Natural killer cell treated with Interleukin-12 subunit alpha and Interleukin-12 subunit beta and Interleukin-15 and Interleukin-18, amount 100 ng/mL, for 72 hours (primary cell): Measurements from ENCODE around the gene SPON2. TPM values are rescaled to one million over a fixed set of nuclear protein-coding genes. Genes with fewer than 3 reads are reported as not detected.

Experiments used
- ATAC-seq, 2 donors: fragments of 150-1000 bp; cut with Tn5 transposase in 1 of 2; sonication (Bioruptor Pico), chemical (Tn5 transposase) in 1 of 2; 2 replicates each; pipeline ENCODE4 v1.10.0; 2021
- DNase-seq: peaks from one replicate; pipeline ENCODE4 v3.0.0; 2022; ENCODE audit warnings: low spot score
- H3K27ac Mint-ChIP-seq, 2 donors: 1 replicate in 1 of 2; 2 replicates in 1 of 2; pipeline ENCODE4 v1.8.0; 2022; ENCODE audit warnings: mixed read lengths in 2 of 2, mild to moderate bottlenecking in 1 of 2, moderate library complexity in 1 of 2
- H3K27me3 Mint-ChIP-seq, 2 donors: 1 replicate in 1 of 2; 2 replicates in 1 of 2; pipeline ENCODE4 v1.8.0; 2022; ENCODE audit warnings: mixed read lengths in 2 of 2
- H3K36me3 Mint-ChIP-seq: one replicate; pipeline ENCODE4 v1.8.0; 2022; ENCODE audit warnings: mixed read lengths
- H3K4me1 Mint-ChIP-seq, 2 donors: 1 replicate in 1 of 2; 2 replicates in 1 of 2; pipeline ENCODE4 v1.8.0; 2022; ENCODE audit warnings: low read depth in 2 of 2, mixed read lengths in 2 of 2, mild to moderate bottlenecking in 1 of 2
- H3K4me3 Mint-ChIP-seq: one replicate; pipeline ENCODE4 v1.8.0; 2022; ENCODE audit warnings: mixed read lengths
- H3K9me3 Mint-ChIP-seq: 2 replicates; pipeline ENCODE4 v1.8.0; 2022; ENCODE audit warnings: mixed read lengths
- total RNA-seq, 2 donors: library from RNA; stranded (reverse); gene quantifications; one replicate each; pipeline ENCODE4 v1.2.3, GENCODE V29; 2022

The SPON2 gene
- 10 to 100 TPM in 1 of 2 donors, 1 to 10 TPM in 1; 1.5 to 13.6 TPM for total RNA-seq

DNA sequence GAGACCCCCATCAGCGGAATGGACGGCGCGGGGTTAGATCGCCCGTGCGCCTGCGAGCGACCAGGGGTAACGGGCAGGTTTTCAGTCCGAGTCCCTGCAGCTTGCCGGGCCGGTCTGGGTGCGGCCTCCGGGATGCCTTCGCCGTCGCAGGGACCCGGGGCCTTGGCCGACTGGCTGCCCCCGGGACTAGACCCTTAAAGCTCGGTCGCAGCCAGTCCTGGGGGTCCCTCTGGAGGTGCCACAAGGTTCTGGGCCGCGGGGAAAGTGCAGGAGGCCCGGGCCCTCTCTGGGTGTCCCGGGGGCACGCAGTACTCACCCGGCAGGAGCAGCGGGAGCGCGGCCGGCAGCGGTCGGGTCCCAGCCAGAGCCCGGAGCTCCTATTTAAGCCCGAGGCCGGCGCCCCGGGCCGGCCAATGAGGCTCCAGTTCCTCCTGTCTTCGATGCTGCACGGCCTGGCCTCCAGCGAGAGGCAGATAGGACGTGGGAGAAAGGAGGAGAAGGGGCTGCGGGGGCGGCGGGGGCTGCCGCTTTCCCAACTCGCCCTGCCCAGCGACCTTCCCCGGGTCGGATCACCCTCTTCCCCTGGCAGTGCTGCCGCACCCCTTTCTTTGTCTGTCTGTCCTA, at the start of gene SPON2:
Gene SPON2, minus strand, starts transcription at position 356 of the 624 bp plus-strand sequence.
- no peak for ATAC-seq
- peaks cover 29 to 38% of the 10 kb centered on the region in 2 donors for H3K4me1 Mint-ChIP-seq
- no peak for DNase-seq

DNA sequence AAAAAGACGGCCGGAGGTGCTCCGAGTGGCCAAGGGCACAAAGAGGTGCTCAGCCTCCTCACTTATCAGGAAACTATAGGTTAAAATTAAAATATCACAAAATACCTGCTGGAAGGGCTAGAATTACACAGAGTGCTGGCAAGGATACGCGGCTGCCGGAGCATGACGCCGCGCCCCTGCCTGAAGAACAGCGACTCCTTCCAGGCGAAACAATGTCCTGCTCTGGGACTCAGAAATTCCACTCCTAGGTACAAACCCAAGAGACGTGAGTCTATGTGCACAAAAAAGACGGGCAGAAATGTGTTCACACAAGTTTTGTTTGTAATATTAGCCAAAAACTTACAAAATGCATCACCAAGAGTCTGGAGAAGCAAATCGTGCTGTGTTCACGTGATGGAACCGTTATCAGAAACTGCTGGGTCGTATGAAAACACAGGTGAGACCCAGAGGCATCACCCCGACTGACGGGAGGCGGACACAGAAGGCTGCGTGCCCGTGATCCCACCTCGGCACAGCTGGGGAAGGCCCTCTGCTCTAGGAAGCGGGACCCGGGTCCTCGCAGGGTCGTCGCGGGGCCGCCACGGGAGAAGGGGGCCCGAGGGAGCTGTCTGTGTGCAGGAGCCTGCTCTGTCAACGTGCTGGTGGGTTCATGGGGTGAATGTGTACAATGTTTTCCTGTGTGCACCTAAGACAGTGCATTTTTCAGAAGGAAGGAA, 48.9 kb upstream of the SPON2 start:
- Mint-ChIP-seq H3K4me1 (peaks cover 43 to 54% of the 10 kb centered on the region in 2 donors), H3K27ac (no peak overlapping the region)
- no peak for ATAC-seq

More for the DNA sequence above, at the start of gene SPON2:
- H3K27ac Mint-ChIP-seq: no peak within 1 kb of the TSS
- H3K4me3 Mint-ChIP-seq: peak within 1 kb of the TSS; percentile 80
- no peaks in the 10 kb centered on the region for H3K9me3 Mint-ChIP-seq
- no peaks in the 10 kb centered on the region for H3K36me3 Mint-ChIP-seq
- peaks cover 0 to 4% of the 10 kb centered on the region in 2 donors for H3K27me3 Mint-ChIP-seq

DNA sequence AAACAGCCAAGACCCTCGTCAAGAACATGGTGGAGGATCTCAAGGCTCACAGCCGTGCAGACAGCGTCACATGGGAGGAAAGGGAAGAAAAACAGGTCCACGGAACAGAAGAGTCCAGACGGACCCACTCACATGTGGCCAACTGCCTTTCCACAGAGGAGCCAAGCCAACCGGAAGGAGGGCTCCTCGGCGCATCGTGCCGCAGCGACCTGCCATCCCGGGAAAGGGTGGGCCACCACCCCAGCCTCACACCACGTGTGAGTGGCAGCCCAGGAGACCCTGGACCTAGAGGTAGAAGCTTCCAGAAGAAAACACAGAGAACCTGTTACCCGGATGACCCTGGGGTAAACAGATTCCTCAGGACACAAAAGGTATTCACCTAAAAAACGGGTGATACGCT, 48.2 kb upstream of the SPON2 start:
- H3K27ac Mint-ChIP-seq: no peak overlapping the region
- H3K9me3 Mint-ChIP-seq: no peaks in the 10 kb centered on the region
- ATAC-seq (no peak), DNase-seq (no peak)
- no peaks in the 10 kb centered on the region for H3K27me3 Mint-ChIP-seq
- no peak overlapping the region for H3K4me3 Mint-ChIP-seq
- H3K36me3 Mint-ChIP-seq: peaks cover 19% of the 10 kb centered on the region
- peaks cover 43 to 54% of the 10 kb centered on the region in 2 donors for H3K4me1 Mint-ChIP-seq

More for the DNA sequence above, 48.9 kb upstream of the SPON2 start:
- DNase-seq: no peak
- Mint-ChIP-seq H3K9me3 (no peaks in the 10 kb centered on the region), H3K4me3 (no peak overlapping the region), H3K27me3 (no peaks in the 10 kb centered on the region), H3K36me3 (peaks cover 19% of the 10 kb centered on the region)

DNA sequence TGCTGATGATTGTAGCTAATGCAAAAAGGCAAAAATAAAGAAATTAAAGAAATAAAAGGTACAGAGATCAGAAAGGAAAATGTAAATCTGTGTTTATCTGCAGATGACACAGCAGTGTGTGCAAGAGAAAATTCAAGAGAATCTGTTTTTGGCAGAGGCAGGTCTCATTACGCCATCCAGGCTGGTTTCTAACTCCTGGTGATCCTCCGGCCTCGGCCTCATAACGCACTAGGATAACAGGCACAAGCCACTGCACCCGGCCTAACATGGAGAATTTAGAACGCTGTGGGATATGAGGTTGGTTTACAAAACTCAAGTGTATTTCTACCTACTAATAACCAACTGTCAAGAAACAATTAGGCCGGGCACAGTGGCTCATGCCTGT, 47.2 kb upstream of the SPON2 start:
- peaks cover 39 to 50% of the 10 kb centered on the region in 2 donors for H3K4me1 Mint-ChIP-seq
- peaks cover 15% of the 10 kb centered on the region for H3K36me3 Mint-ChIP-seq
- H3K4me3 Mint-ChIP-seq: peak overlapping the region; percentile 73
- H3K27me3 Mint-ChIP-seq: no peaks in the 10 kb centered on the region
- H3K9me3 Mint-ChIP-seq: no peaks in the 10 kb centered on the region
- ATAC-seq (no peak), DNase-seq (no peak)
- peak overlapping the region; percentile 67 to 71 for H3K27ac Mint-ChIP-seq

DNA sequence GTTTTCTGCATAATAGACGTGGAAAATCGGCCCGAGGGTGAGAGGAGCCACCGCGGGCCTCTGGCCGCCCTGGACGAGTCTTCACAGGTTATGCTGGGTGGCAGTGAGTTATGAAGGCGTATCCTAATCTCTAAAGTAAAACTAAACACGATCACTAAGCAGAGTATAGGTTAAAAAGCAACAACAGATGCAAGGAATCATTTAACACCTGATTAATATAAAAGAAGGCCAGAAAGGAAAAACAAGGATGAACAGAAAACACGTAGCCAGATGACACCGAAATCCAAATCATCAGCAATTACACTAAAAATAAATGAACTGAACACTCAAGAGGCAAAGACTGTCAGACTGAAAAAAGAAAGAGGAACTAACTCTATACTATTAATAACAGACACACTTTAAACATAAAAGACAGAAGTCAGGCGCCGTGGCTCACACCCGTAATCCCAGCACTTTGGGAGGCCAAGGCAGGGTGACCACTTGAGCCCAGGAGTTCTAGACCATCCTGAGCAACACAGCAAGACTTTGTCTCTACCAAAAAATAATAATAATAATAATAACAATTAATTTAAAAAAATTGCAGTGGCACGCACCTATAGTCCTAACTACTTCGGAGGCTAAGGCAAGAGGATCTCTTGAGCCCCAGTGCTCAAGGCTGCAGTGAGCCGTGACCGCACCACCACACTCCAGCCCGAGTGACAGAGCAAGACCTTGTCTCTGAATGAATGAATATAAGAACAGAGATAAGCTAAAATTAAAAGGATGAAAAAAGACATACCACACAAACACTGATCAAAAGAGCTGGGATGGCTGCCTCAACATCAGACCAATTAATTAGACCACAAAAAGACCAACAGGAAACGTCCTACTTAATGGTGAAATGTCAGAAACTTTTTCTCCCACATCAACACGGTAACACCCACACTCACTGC, 46.5 kb upstream of the SPON2 start:
- no peaks in the 10 kb centered on the region for H3K9me3 Mint-ChIP-seq
- peaks cover 33 to 45% of the 10 kb centered on the region in 2 donors for H3K4me1 Mint-ChIP-seq
- no peak for ATAC-seq
- peaks cover 9% of the 10 kb centered on the region for H3K36me3 Mint-ChIP-seq
- DNase-seq: no peak
- H3K27me3 Mint-ChIP-seq: no peaks in the 10 kb centered on the region
- peak overlapping the region; percentile 67 to 71 for H3K27ac Mint-ChIP-seq
- H3K4me3 Mint-ChIP-seq: peak overlapping the region; percentile 73

- Mint-ChIP-seq H3K4me3 (peak overlapping the region; percentile 49), H3K27ac (peak overlapping the region; percentile 67 to 71), H3K27me3 (no peaks in the 10 kb centered on the region), H3K4me1 (peaks cover 33 to 42% of the 10 kb centered on the region in 2 donors), H3K36me3 (peaks cover 9% of the 10 kb centered on the region), H3K9me3 (no peaks in the 10 kb centered on the region)
- no peak for ATAC-seq
- DNase-seq: no peak
These were observed 45.0 kb upstream of the SPON2 start for GRCh38 chr4:1217366-1217765.

DNA sequence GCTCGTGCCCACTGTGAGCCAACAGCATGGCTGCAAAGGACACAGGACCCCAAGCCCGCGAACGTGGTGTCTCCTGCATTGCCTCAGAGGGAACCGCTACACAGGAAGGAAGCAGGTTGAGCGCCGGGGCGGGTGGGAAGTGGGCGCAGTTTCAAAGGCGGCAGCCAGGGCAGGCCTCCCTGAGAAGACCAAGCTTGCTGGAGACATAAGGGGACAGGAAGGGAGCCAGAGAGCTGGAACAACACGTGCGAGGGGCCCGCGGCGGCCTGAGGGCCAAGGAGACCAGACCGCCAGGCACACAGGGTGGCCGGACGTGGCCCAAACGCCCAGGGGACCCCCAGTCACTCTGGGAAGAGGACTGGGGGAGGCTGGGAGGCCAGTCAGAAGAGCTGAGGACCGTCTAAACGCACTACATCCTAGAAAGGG, 44.5 kb upstream of the SPON2 start:
- Mint-ChIP-seq H3K27ac (peak overlapping the region; percentile 67 to 71), H3K4me3 (peak overlapping the region; percentile 49), H3K4me1 (peaks cover 33 to 43% of the 10 kb centered on the region in 2 donors), H3K27me3 (no peaks in the 10 kb centered on the region), H3K9me3 (no peaks in the 10 kb centered on the region), H3K36me3 (peaks cover 9% of the 10 kb centered on the region)
- ATAC-seq (peak; percentile 85 to 89), DNase-seq (peak; percentile 77)

DNA sequence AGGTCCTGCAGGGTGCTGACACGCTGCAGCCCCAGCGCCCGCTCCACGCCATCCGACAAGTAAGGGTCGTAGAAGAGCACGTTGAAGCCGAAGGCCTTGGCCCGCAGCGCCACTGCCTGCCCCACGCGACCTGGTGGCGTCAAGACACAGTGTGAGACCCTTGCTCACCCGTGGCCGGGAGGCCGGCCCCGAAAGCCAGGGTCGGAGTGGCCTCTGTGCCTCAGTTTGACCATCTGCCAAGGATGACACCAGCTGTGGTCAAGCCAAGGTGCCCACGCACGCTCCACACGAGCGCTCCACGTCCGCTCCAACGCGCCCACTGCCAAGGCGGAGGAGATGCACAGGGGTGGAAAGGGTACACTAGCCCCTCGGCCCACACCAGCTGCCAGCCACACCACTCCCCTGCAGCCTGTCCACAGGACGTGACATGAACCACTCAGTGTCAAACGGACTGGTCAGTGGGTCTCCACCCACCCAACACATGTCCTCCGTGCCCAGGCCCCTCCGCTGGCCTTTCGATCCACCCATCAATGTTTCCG, 43.8 kb upstream of the SPON2 start:
- no peak for DNase-seq
- H3K36me3 Mint-ChIP-seq: peaks cover 9% of the 10 kb centered on the region
- no peaks in the 10 kb centered on the region for H3K9me3 Mint-ChIP-seq
- H3K4me1 Mint-ChIP-seq: peaks cover 33 to 37% of the 10 kb centered on the region in 2 donors
- peak overlapping the region; percentile 67 to 71 for H3K27ac Mint-ChIP-seq
- H3K27me3 Mint-ChIP-seq: no peaks in the 10 kb centered on the region
- ATAC-seq: no peak
- peak overlapping the region; percentile 49 for H3K4me3 Mint-ChIP-seq

- no peaks in the 10 kb centered on the region for H3K27me3 Mint-ChIP-seq
- H3K4me3 Mint-ChIP-seq: no peak overlapping the region
- H3K4me1 Mint-ChIP-seq: peaks cover 33 to 36% of the 10 kb centered on the region in 2 donors
- no peak overlapping the region for H3K27ac Mint-ChIP-seq
- no peak for ATAC-seq
- peaks cover 9% of the 10 kb centered on the region for H3K36me3 Mint-ChIP-seq
- H3K9me3 Mint-ChIP-seq: no peaks in the 10 kb centered on the region
- DNase-seq: no peak
These were observed 43.0 kb upstream of the SPON2 start for GRCh38 chr4:1215141-1216075.

DNA sequence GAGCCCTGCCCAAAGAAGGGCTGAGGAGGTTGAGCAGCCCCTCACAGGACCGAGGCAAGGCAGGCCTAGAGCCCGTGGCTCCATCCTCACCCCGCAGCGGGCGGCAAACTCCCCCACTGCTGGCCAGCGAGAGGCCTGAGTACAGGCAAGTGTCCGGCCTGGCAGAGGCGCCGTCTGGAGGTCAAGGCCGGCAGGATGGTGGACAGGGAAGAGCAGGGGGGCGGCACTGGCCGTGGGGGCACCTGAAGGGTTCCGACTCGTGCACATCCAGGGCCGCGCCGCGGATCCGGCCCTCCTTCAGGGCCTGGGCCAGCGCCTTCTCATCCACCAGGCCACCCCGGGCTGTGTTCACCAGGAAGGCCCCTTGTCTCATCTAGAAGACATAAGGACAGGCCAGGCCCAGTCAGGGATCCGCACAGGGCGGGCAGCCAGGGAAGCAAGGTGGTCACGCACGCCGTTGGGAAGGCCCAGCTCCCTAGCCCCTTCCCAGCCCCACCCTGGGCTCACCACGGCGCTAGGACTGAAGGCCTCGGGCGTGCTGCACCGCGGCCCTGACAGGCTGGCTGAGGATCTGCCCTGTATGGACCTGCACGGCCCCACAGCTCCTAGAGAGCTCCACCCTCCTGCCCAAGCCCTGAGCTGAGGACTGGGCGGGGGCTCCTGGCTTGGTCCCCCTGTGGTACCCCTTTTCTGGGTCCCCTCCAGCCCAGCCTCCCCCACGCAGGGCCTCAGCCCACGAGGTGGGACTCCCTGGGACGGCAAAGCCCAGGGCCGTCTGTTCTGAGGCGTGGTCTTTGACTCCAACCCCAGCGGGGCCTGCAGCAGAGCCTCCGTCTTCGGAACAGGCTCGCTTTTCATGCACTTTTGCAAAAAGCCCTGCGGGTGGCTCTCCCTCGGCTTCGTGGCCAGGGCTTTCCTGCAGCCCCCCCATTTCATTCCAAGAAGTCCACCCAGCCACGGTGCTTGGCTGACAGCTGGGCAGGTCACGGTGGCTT, 42.0 kb upstream of the SPON2 start:
- H3K27ac Mint-ChIP-seq: no peak overlapping the region

DNA sequence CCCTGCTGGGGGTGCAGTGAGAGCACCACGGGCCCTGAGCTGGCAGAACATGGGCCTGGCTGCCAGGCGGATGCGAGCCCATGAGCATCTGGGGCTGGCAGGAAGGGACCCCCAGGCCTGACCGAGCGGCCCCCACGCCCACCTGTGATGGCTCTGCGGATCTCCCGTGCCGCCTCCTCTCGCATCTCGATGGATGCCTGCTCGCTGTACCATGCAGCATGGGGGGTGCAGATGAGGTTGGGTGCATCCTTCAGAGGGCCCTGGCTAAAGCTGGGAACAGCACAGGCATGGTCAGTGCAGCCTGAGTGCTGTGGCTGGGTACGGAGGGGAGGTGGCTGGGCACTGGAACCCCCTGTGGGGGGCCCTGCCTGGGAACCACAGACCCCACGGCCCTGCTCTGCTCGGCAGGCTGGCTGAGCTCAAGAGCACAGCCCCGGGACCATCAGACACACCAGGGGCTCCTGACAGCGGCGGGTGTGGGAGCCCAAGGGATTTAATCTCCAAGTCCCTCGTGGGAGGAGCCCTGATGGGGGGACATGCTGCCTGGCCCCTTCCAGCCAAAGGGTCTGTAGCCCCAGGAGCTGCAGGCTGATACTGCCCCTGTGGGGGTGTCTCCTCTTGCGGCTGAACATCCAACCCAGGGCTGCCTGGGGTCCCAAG, 41.1 kb upstream of the SPON2 start:
- Mint-ChIP-seq H3K9me3 (no peaks in the 10 kb centered on the region), H3K4me3 (no peak overlapping the region), H3K27ac (no peak overlapping the region), H3K36me3 (peaks cover 5% of the 10 kb centered on the region), H3K4me1 (peaks cover 21 to 27% of the 10 kb centered on the region in 2 donors), H3K27me3 (no peaks in the 10 kb centered on the region)
- ATAC-seq (no peak), DNase-seq (no peak)

More for the DNA sequence above, 42.0 kb upstream of the SPON2 start:
- no peak for DNase-seq
- Mint-ChIP-seq H3K4me3 (no peak overlapping the region), H3K27me3 (no peaks in the 10 kb centered on the region), H3K36me3 (peaks cover 9% of the 10 kb centered on the region), H3K9me3 (no peaks in the 10 kb centered on the region), H3K4me1 (peaks cover 30 to 31% of the 10 kb centered on the region in 2 donors)
- no peak for ATAC-seq
